RWPE2 (cell line): ENCODE results near the gene CCDC97.

Experiments
- ATAC-seq: fragments of 200-7000 bp; cut with Tn5 transposase; 3 replicates; pipeline ENCODE4 v1.9.1; 2021; ENCODE audit warnings: low read depth
- DNase-seq: peaks from one replicate; pipeline ENCODE4 v3.0.0-alpha.2; 2020; ENCODE audit warnings: low spot score
- H3K27ac ChIP-seq: fragments of 450-650 bp; 2 replicates; pipeline ENCODE4 v1.5.1; 2017; ENCODE audit warnings: mild to moderate bottlenecking; ENCODE audit not compliant: poor library complexity, severe bottlenecking
- H3K27me3 ChIP-seq: fragments of 250-450 bp; sonication (Bioruptor Pico); 2 replicates; pipeline ENCODE4 v1.5.1; 2021; ENCODE audit warnings: mild to moderate bottlenecking, moderate library complexity; ENCODE audit not compliant: insufficient read depth, poor library complexity, severe bottlenecking
- H3K36me3 ChIP-seq: fragments of 250-450 bp; sonication (Bioruptor Pico); 2 replicates; pipeline ENCODE4 v1.5.1; 2020; ENCODE audit warnings: low read depth, mild to moderate bottlenecking, moderate library complexity
- H3K4me1 ChIP-seq: fragments of 250-450 bp; sonication (Bioruptor Pico); 2 replicates; pipeline ENCODE4 v1.5.1; 2021; ENCODE audit warnings: mild to moderate bottlenecking, moderate library complexity; ENCODE audit not compliant: insufficient read depth, poor library complexity, severe bottlenecking
- H3K4me3 ChIP-seq: fragments of 250-450 bp; sonication (Bioruptor Pico); 2 replicates; pipeline ENCODE4 v1.5.1; 2021; ENCODE audit warnings: mild to moderate bottlenecking, moderate library complexity; ENCODE audit not compliant: severe bottlenecking
- H3K9me3 ChIP-seq: fragments of 250-450 bp; sonication (Bioruptor Pico); 2 replicates; pipeline ENCODE4 v1.5.1; 2021; ENCODE audit warnings: mild to moderate bottlenecking, moderate library complexity; ENCODE audit not compliant: severe bottlenecking
- CTCF ChIP-seq: fragments of 450-650 bp; IDR thresholded peaks from one replicate; pipeline ENCODE4 v1.5.1; 2017; ENCODE audit warnings: mild to moderate bottlenecking, moderate library complexity; ENCODE audit not compliant: poor library complexity, severe bottlenecking

CCDC97 gene

GRCh38 chr19:41316306-41316920, 6.4 kb downstream of the CCDC97 start:
- Histone ChIP-seq H3K36me3 (peaks cover 60% of the 10 kb centered on the region), H3K27ac (no peak overlapping the region), H3K9me3 (no peaks in the 10 kb centered on the region), H3K4me1 (no peaks in the 10 kb centered on the region), H3K27me3 (no peaks in the 10 kb centered on the region), H3K4me3 (no peak overlapping the region)
- no peak for TF ChIP-seq CTCF
- no peak for ATAC-seq
- DNase-seq: no peak

- H3K36me3 ChIP-seq: peaks cover 49% of the 10 kb centered on the region
- DNase-seq (no peak), ATAC-seq (no peak)
- H3K27me3 ChIP-seq: no peaks in the 10 kb centered on the region
- no peaks in the 10 kb centered on the region for H3K9me3 ChIP-seq
- peaks cover 11% of the 10 kb centered on the region for H3K4me1 ChIP-seq
- H3K27ac ChIP-seq: no peak overlapping the region
- no peak for TF ChIP-seq CTCF
- H3K4me3 ChIP-seq: no peak overlapping the region
Measured at GRCh38 chr19:41318696-41319499, 8.9 kb downstream of the CCDC97 start.

- Histone ChIP-seq H3K27ac (no peak overlapping the region), H3K27me3 (no peaks in the 10 kb centered on the region), H3K4me1 (peaks cover 19% of the 10 kb centered on the region), H3K4me3 (no peak overlapping the region), H3K9me3 (no peaks in the 10 kb centered on the region), H3K36me3 (peaks cover 41% of the 10 kb centered on the region)
- DNase-seq (no peak), ATAC-seq (no peak)
- no peak for TF ChIP-seq CTCF
Measured at GRCh38 chr19:41319500-41320184, 9.7 kb downstream of the CCDC97 start.

GRCh38 chr19:41320185-41320518, 10.2 kb downstream of the CCDC97 start:
- no peak for TF ChIP-seq CTCF
- no peaks in the 10 kb centered on the region for H3K9me3 ChIP-seq
- no peak overlapping the region for H3K27ac ChIP-seq
- no peak overlapping the region for H3K4me3 ChIP-seq
- H3K4me1 ChIP-seq: peaks cover 24% of the 10 kb centered on the region
- no peak for ATAC-seq
- no peak for DNase-seq
- H3K27me3 ChIP-seq: no peaks in the 10 kb centered on the region
- peaks cover 41% of the 10 kb centered on the region for H3K36me3 ChIP-seq
